ENCODE measurements around the gene MCCC2.
A peak's percentile ranks its signal among the peaks of the same experiment; 100 is the strongest.

DNA sequence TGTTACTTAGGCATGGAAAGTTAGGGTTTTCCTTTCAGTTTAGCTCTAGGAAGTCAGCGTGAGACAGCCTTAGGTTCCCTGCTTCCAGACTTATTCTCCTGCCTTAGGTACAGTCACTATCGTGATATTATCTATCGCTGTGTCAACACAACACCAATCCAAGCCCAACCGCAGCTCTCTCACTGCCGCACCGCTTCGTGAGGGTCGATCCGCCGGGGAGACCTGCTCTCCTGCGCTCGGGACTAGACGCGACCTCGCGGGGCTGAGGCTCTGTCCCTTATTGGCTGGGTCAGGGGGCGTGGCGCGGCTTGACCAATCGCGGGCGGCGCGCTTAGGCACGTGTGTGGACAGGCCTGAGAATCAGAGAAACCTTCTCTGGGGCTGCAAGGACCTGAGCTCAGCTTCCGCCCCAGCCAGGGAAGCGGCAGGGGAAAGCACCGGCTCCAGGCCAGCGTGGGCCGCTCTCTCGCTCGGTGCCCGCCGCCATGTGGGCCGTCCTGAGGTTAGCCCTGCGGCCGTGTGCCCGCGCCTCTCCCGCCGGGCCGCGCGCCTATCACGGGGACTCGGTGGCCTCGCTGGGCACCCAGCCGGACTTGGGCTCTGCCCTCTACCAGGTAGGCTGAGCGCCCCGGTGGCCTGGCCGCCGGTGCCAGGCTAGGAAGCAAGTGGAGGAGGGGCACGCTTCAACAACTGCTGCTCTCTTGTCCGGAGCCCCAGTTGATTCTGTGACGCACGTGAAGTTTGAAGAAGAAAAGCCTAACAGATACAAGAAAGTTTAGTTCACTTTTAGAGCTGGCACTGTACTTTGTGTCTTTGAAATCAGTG is at the start of gene MCCC2:
- TF ChIP-seq, protein P1, sequence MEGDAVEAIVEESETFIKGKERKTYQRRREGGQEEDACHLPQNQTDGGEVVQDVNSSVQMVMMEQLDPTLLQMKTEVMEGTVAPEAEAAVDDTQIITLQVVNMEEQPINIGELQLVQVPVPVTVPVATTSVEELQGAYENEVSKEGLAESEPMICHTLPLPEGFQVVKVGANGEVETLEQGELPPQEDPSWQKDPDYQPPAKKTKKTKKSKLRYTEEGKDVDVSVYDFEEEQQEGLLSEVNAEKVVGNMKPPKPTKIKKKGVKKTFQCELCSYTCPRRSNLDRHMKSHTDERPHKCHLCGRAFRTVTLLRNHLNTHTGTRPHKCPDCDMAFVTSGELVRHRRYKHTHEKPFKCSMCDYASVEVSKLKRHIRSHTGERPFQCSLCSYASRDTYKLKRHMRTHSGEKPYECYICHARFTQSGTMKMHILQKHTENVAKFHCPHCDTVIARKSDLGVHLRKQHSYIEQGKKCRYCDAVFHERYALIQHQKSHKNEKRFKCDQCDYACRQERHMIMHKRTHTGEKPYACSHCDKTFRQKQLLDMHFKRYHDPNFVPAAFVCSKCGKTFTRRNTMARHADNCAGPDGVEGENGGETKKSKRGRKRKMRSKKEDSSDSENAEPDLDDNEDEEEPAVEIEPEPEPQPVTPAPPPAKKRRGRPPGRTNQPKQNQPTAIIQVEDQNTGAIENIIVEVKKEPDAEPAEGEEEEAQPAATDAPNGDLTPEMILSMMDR (IDR thresholded peaks at IDR 0.05): no peak
- peak; percentile 67 to 86 for TF ChIP-seq POLR2AphosphoS5 (IDR thresholded peaks at IDR 0.05)
